Aorta (tissue), 5 donors: ENCODE measurements around the gene MN1. TPM values are rescaled to one million over a fixed set of nuclear protein-coding genes. Genes with fewer than 3 reads are reported as not detected.

Experiments
- ATAC-seq: fragments of 200-7000 bp; cut with Tn5 transposase; one replicate; pipeline ENCODE4 v1.9.1; 2022; ENCODE audit warnings: moderate library complexity; ENCODE audit not compliant: low FRiP score
- DNase-seq, 2 donors: peaks; one replicate each; pipeline ENCODE4 v3.0.0-alpha.2; 2020
- H3K27ac ChIP-seq, 2 donors: one replicate each; pipeline ENCODE4 v1.5.1; 2013; ENCODE audit warnings: low read length in 2 of 2, mild to moderate bottlenecking in 2 of 2, moderate library complexity in 2 of 2, control low read depth in 1 of 2, inconsistent platforms in 1 of 2, low read depth in 1 of 2
- H3K27me3 ChIP-seq, 2 donors: one replicate each; pipeline ENCODE4 v1.6.1; 2013; ENCODE audit warnings: control low read depth in 1 of 2, low read length in 1 of 2, mild to moderate bottlenecking in 1 of 2, moderate library complexity in 1 of 2; ENCODE audit not compliant: insufficient read depth in 2 of 2, control insufficient read depth in 1 of 2
- H3K36me3 ChIP-seq, 2 donors: one replicate each; pipeline ENCODE4 v1.6.1; 2013; ENCODE audit warnings: control low read depth in 1 of 2, low read length in 1 of 2, mild to moderate bottlenecking in 1 of 2; ENCODE audit not compliant: insufficient read depth in 2 of 2, control insufficient read depth in 1 of 2
- H3K4me1 ChIP-seq, 2 donors: one replicate each; pipeline ENCODE4 v1.6.1; 2013; ENCODE audit warnings: low read length in 2 of 2, control low read depth in 1 of 2, mild to moderate bottlenecking in 1 of 2, moderate library complexity in 1 of 2; ENCODE audit not compliant: insufficient read depth in 2 of 2, control insufficient read depth in 1 of 2
- H3K4me3 ChIP-seq, 2 donors: one replicate each; pipeline ENCODE4 v1.5.1; 2013; ENCODE audit warnings: low read length in 2 of 2, control low read depth in 1 of 2, mild to moderate bottlenecking in 1 of 2
- H3K9me3 ChIP-seq: one replicate; pipeline ENCODE4 v1.6.1; 2013; ENCODE audit warnings: mild to moderate bottlenecking, low read length; ENCODE audit not compliant: control insufficient read depth
- WGBS, 2 donors: extraction: QIAGEN DNeasy Blood & Tissue Kit; methylation state at CpG; one replicate each; pipeline ENCODE4 v1.1.7; 2013; 5-methylcytosine and 5-hydroxymethylcytosine counted together
- intact Hi-C, 2 donors: fragments of 100-400 bp; cut with DNase I; formaldehyde crosslinking; loops; one replicate each; pipeline versions ENCODE4 v1.14.2 to v1.15.0; 2022
- polyA plus RNA-seq, 2 donors: library from polyadenylated mRNA; stranded (reverse); fragments of 200-250 nt; gene quantifications; one replicate each; pipeline ENCODE4 v1.2.3, GENCODE V29; 2013
- total RNA-seq, 2 donors: library from RNA; stranded (reverse); fragmentation: NEBNext Ultra II Directional; extraction: Animal tissue kit (Norgen Biotek cat#: 25700); gene quantifications; one replicate each; pipeline ENCODE4 v1.2.1, GENCODE V29; 2021
- donor health status: healthy with polysubstance abuse.
- donor health status: Bipolar disorder and iron deficiency.
- donor health status: DM: no; HTN: no; CAD: no.
- donor health status: DM: no; HTN: no; CAD: no.
- donor health status: DM: yes; HTN: yes; CAD: no.

Gene MN1
- total and polyA plus RNA-seq, 4 donors = 2.1 to 37.7 (median 13.3) TPM

- DNase-seq (peak; percentile 53 to 80), ATAC-seq (no peak)
- no peaks in the 10 kb centered on the region for H3K36me3 ChIP-seq
- no peaks in the 10 kb centered on the region for H3K9me3 ChIP-seq
- H3K4me1 ChIP-seq = no peaks in the 10 kb centered on the region
- 15 to 24% methylated on average over 26 to 44 of the region's 44 CpGs for WGBS, 2 donors
- H3K27me3 ChIP-seq = no peaks in the 10 kb centered on the region
- intact Hi-C loops = loop anchor here (5.0 kb wide), 2 partner anchors 46 to 391 kb away; no protein-coding TSS in a partner anchor
- H3K4me3 ChIP-seq = peak overlapping the region; percentile 46 to 90
- H3K27ac ChIP-seq = peak overlapping the region; percentile 54 to 56
Observed at GRCh38 chr22:27798511-27799014, 3.0 kb downstream of the MN1 start.

- H3K27me3 ChIP-seq = no peaks in the 10 kb centered on the region
- H3K9me3 ChIP-seq = no peaks in the 10 kb centered on the region
- ATAC-seq (no peak), DNase-seq (peak; percentile 54 to 79)
- H3K36me3 ChIP-seq = no peaks in the 10 kb centered on the region
- intact Hi-C loops = loop anchor here (5.0 kb wide), 2 partner anchors 45 to 390 kb away; no protein-coding TSS in a partner anchor
- peak overlapping the region; percentile 54 to 56 for H3K27ac ChIP-seq
- 22% methylated on average over 80 to 86 of the region's 86 CpGs for WGBS, 2 donors
- no peaks in the 10 kb centered on the region for H3K4me1 ChIP-seq
- H3K4me3 ChIP-seq = peak overlapping the region; percentile 46 to 90
Observed at GRCh38 chr22:27797520-27798391, 3.8 kb downstream of the MN1 start.

- intact Hi-C loops = loop anchor here (5.0 kb wide), 2 partner anchors 45 to 390 kb away; no protein-coding TSS in a partner anchor
- WGBS, 2 donors = 19 to 32% methylated on average over 53 to 55 of the region's 55 CpGs
- DNase-seq (peak in 1 of 2 donors; percentile 78), ATAC-seq (no peak)
- Histone ChIP-seq H3K4me1 (no peaks in the 10 kb centered on the region), H3K9me3 (no peaks in the 10 kb centered on the region), H3K27me3 (no peaks in the 10 kb centered on the region), H3K4me3 (peak overlapping the region; percentile 12 to 90), H3K27ac (peak overlapping the region; percentile 30 to 56), H3K36me3 (no peaks in the 10 kb centered on the region)
Observed at GRCh38 chr22:27796829-27797519, 4.6 kb downstream of the MN1 start.

- Histone ChIP-seq H3K27ac (peak overlapping the region; percentile 56 to 57), H3K4me1 (no peaks in the 10 kb centered on the region), H3K4me3 (peak overlapping the region; percentile 8 to 11), H3K9me3 (no peaks in the 10 kb centered on the region), H3K36me3 (no peaks in the 10 kb centered on the region), H3K27me3 (no peaks in the 10 kb centered on the region)
- no peak for ATAC-seq
- DNase-seq = peak in 1 of 2 donors; percentile 66
- 14 to 23% methylated on average over 15 of the region's 15 CpGs for WGBS, 2 donors
- intact Hi-C loops = loop anchor here (5.0 kb wide), 2 partner anchors 44 to 389 kb away; no protein-coding TSS in a partner anchor
Observed at GRCh38 chr22:27795696-27796517, 5.6 kb downstream of the MN1 start.

- 13 to 21% methylated on average over 14 of the region's 14 CpGs for WGBS, 2 donors
- Histone ChIP-seq H3K9me3 (no peaks in the 10 kb centered on the region), H3K4me3 (peak overlapping the region; percentile 3 to 27), H3K27me3 (no peaks in the 10 kb centered on the region), H3K4me1 (no peaks in the 10 kb centered on the region), H3K27ac (peak overlapping the region; percentile 77 to 80), H3K36me3 (no peaks in the 10 kb centered on the region)
- DNase-seq (peak in 1 of 2 donors; percentile 75), ATAC-seq (no peak)
- intact Hi-C loops = loop anchor here (5.0 kb wide), 2 partner anchors 43 to 388 kb away; no protein-coding TSS in a partner anchor
Observed at GRCh38 chr22:27795053-27795452, 6.5 kb downstream of the MN1 start.

GRCh38 chr22:27794226-27794625 lies 7.3 kb downstream of the MN1 start:
- Histone ChIP-seq H3K27ac (peak overlapping the region; percentile 58 to 80), H3K27me3 (no peaks in the 10 kb centered on the region), H3K4me1 (peaks cover 0 to 2% of the 10 kb centered on the region in 2 donors), H3K4me3 (no peak overlapping the region), H3K36me3 (no peaks in the 10 kb centered on the region), H3K9me3 (no peaks in the 10 kb centered on the region)
- WGBS, 2 donors = 11 to 25% methylated on average over 5 of the region's 5 CpGs
- ATAC-seq (no peak), DNase-seq (peak in 1 of 2 donors; percentile 62)
- intact Hi-C loops = no loop called here

GRCh38 chr22:27793576-27793975 lies 8.0 kb downstream of the MN1 start:
- Histone ChIP-seq H3K9me3 (no peaks in the 10 kb centered on the region), H3K27ac (peak overlapping the region; percentile 44 to 49), H3K4me3 (no peak overlapping the region), H3K27me3 (no peaks in the 10 kb centered on the region), H3K36me3 (no peaks in the 10 kb centered on the region), H3K4me1 (peaks cover 0 to 2% of the 10 kb centered on the region in 2 donors)
- WGBS, 2 donors = 10 to 29% methylated on average over 12 of the region's 12 CpGs
- DNase-seq (peak in 1 of 2 donors; percentile 45), ATAC-seq (no peak)
- intact Hi-C loops = no loop called here
